HepG2 (cell line): Measurements from ENCODE around the gene C6orf136. TPM values are rescaled to one million over a fixed set of nuclear protein-coding genes. Genes with fewer than 3 reads are reported as not detected.

Source experiments
- ARID4A ChIP-seq: sonication (generic); formaldehyde crosslinking; IDR thresholded peaks from 2 replicates; pipeline ENCODE4 v1.5.0; 2020; ENCODE audit warnings: mild to moderate bottlenecking, missing genetic modification reagents, borderline replicate concordance
- CBX5 ChIP-seq: sonication (generic); formaldehyde crosslinking; IDR thresholded peaks from 2 replicates; pipeline ENCODE4 v1.4.0; 2020; ENCODE audit warnings: missing genetic modification reagents, borderline replicate concordance
- CTCF ChIP-seq: sonication (generic); formaldehyde crosslinking; IDR thresholded peaks from 2 replicates; pipeline ENCODE4 v1.5.0; 2020; ENCODE audit warnings: mild to moderate bottlenecking, missing genetic modification reagents, moderate library complexity
- HINFP ChIP-seq: sonication (generic); formaldehyde crosslinking; IDR thresholded peaks from 2 replicates; pipeline ENCODE4 v1.4.0; 2020; ENCODE audit warnings: low read depth, mild to moderate bottlenecking, missing genetic modification reagents
- JUN ChIP-seq: sonication (generic); formaldehyde crosslinking; IDR thresholded peaks from 2 replicates; pipeline ENCODE4 v1.4.0; 2020; ENCODE audit warnings: mild to moderate bottlenecking, missing genetic modification reagents
- MTERF4 ChIP-seq: sonication (generic); formaldehyde crosslinking; IDR thresholded peaks from 2 replicates; pipeline ENCODE4 v1.8.0; 2023; ENCODE audit warnings: mild to moderate bottlenecking, missing genetic modification reagents
- PAX8 ChIP-seq: sonication (generic); formaldehyde crosslinking; IDR thresholded peaks from 2 replicates; pipeline ENCODE4 v1.8.0; 2022; ENCODE audit warnings: mild to moderate bottlenecking, missing genetic modification reagents, borderline replicate concordance
- ZNF318 ChIP-seq: sonication (generic); formaldehyde crosslinking; IDR thresholded peaks from 2 replicates; pipeline ENCODE4 v1.4.0; 2020; ENCODE audit warnings: mild to moderate bottlenecking, missing genetic modification reagents
- ZNF431 ChIP-seq: sonication (generic); formaldehyde crosslinking; IDR thresholded peaks from 2 replicates; pipeline ENCODE4 v1.9.0; 2022; ENCODE audit warnings: missing genetic modification reagents, low read depth, mild to moderate bottlenecking, borderline replicate concordance
- polyA plus RNA-seq, 8 experiments: library from polyadenylated mRNA; depleted of rRNA in 3 of 8; stranded (reverse) in 7 of 8; unstranded in 1 of 8; fragments of >200 nt; fragmentation: Illumina TruSeq in 4 of 8; extraction: Trizol in 4 of 8; gene quantifications; 2 replicates each; pipeline versions ENCODE4 v1.2.1 to v1.2.3, GENCODE V29; 2011 to 2016; ENCODE audit warnings: low read depth in 4 of 8, missing spikeins in 1 of 8, mixed read lengths in 1 of 8; ENCODE audit not compliant: insufficient read depth in 1 of 8
- total RNA-seq, 5 experiments: library from RNA; depleted of rRNA; stranded (reverse); fragments of >200 nt; fragmentation: Illumina TruSeq; extraction: Trizol; gene quantifications; 2 replicates each; pipeline ENCODE4 v1.2.3, GENCODE V29; 2016; ENCODE audit warnings: low read depth in 1 of 5

Gene C6orf136
- total and polyA plus RNA-seq, 2 of the 13 experiments (the other 11 are each of a cell fraction or from before 2014, with no cell fraction given), result 12.0 to 26.2 TPM

GRCh38 chr6:30615958-30616810 lies 30.7 kb upstream of the C6orf136 start (continued):
- peak; percentile 77; the same call in 1 of the 2 replicates for TF ChIP-seq ZNF318 (CRISPR knock-in tag)
- TF ChIP-seq JUN (CRISPR knock-in tag), result peak; percentile 69; the same call in 1 of the 2 replicates
- TF ChIP-seq ARID4A (CRISPR knock-in tag), result no peak
- no peak for TF ChIP-seq CTCF (CRISPR knock-in tag)
- 0 out of 2 replicates have a peak, but pooled peaks have one; percentile 51 for TF ChIP-seq ZNF431 (CRISPR knock-in tag)
- no peak for TF ChIP-seq PAX8 (CRISPR knock-in tag)
- no peak for TF ChIP-seq HINFP (CRISPR knock-in tag)
- TF ChIP-seq CBX5, result peak; percentile 69; the same call in 1 of the 2 replicates
- TF ChIP-seq MTERF4, result no peak
